Stimulated activated CD4-positive, alpha-beta T cell treated with anti-CD3 and anti-CD28 coated beads, TNF-alpha, amount 100 ng/mL, for 24 hours (primary cell): ENCODE measurements around the gene WNK2.
"Not testable (repeated sequence)": the region's sequence is repeated elsewhere in the genome, so short reads cannot be mapped to it uniquely, and the experiment has no call there.

Experiments used
- DNase-seq, 3 experiments: peaks; one replicate each; pipeline ENCODE4 v3.0.0-alpha.2; 2020; ENCODE audit warnings: low read depth in 3 of 3

Gene WNK2

DNA sequence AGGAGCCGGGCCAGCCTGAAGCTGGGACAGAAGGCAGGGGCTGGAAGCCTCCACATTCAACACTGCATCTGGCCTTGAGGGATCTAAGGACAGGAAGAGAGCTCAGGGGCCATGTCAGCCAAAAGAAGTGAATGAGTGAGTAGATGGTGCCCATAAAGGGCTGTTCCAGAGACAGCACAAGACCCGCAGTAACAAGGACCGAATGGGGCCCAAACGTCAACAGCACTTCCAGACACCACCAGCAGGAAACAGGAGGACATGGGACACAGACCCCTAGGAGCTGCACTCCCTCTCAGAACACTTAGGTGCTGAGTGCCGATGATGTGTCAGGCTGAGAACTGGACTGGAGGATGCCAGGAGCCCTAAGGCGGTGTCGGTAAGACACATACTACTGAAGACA is 152.8 kb downstream of the WNK2 start:
- DNase-seq, result no peak

DNA sequence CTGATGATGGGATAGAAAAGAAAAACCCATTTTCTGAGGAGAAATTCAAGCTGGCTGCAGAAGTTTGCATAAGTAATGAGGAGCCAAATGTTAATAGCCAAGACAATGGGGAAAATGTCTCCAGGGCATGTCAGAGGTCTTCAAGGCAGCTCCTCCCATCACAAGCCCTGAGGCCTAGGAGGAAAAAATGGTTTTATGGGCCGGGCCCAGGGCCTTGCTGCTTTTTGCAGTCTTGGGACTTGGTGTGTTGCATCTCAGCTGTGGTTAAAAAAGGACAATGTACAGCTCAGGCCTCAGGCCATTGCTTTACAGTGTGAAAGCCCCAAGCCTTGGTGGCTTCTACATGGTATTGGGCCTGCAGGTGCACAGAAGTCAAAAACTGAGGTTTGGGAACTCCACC is 154.3 kb downstream of the WNK2 start:
- DNase-seq, result not testable (repeated sequence)

DNA sequence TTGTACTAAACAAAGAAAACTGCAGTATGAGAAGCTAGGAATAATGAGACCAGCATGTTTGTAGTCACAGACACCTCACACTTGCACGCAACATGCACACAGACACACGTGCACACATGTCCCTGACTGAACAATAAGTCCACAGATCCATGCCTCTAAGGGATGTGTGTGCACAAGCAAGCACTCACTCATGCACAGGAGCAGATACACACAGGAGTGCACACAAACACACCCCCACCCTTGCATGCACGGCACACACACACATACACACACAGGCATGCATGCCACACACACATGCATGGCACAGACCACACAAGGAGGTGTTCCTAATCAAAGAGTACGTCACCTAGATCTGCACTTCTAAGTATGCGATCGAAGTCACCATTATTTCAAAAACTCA is 156.2 kb downstream of the WNK2 start:
- DNase-seq, result no peak

DNA sequence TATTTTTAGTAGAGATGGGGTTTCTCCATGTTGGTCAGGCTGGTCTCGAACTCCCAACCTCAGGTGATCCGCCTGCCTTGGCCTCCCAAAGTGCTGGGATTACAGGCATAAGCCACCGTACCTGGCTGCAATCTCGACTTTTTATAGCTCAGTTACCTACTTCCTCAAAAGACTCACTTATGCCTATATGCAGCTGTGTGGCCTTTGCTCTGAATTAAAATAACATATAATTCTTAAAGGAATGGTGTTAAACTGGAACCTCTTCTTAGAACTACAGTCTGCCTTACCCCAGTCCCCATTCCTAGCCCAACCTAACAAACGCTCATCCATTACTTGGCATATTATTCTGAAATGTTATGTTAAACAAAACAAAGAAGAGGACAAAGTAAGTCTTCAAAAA is 157.9 kb downstream of the WNK2 start:
- DNase-seq, result not testable (repeated sequence)

DNA sequence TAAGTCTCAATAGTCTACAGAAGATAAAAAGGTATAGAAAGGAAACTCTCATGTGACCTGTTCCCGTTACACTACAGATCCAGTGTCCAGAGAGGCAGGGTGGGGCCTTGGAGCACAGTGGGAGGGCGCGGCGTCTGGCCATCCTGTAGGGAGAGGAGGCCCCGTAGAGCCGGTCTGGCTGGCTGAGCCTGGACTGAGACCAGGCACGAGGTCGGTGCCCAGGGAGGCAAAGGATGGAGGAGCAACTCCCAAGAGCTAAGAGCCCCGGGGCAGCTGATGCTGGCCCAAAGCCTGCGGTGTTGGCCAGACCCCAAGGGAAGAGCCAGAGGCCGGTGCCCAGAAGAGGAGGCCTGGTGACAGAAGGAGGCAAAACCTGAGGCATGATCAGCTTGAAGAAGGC is 158.5 kb downstream of the WNK2 start:
- not testable (repeated sequence) for DNase-seq

DNA sequence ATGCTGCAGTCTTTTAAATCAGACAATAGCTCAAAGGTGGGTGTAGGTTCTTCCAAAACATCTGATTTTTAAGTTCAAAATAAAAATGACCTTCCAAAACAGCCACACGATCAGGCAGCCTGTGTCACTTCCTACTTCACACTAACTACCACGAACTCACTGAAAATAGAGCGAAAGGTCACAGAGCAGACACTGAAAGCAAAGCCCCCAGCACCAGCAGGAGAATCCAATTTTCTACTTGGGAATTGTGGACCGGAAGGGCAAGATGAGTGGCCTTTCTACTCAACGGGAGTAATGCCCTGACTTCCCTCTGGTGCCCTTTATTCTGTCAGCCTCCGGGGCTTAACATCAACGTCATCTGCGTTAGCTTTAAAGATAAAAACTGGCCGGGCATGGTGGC is 159.7 kb downstream of the WNK2 start:
- DNase-seq, result no peak

DNA sequence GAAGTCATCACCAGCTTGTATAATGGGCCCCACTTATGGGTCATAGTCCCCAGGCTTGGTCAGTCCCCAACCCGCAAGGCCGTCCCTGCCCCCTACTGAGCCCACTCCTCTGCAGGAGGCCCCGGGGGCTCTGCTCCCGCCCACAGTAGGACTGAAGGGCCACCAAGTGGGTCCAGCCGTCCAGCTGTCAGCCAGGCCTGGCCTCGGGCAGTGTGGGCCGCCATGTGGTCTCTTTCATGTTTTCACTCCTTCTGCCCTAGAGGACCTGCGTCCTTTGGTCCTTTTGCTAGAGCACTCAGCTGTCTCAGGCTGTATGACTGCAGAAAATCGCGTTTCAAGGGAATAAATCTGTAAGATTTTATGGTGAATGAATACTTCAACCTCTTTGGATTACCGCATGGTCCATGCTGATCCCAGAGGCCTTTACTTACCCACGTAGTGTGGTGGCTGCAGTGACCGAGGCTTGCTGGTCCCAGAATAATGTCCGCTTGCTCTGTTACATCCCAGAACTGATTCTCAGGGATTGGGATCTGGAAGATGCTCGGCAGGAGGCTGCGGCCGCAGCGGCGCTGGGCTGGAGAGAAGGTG is 161.8 kb downstream of the WNK2 start:
- DNase-seq, result no peak

DNA sequence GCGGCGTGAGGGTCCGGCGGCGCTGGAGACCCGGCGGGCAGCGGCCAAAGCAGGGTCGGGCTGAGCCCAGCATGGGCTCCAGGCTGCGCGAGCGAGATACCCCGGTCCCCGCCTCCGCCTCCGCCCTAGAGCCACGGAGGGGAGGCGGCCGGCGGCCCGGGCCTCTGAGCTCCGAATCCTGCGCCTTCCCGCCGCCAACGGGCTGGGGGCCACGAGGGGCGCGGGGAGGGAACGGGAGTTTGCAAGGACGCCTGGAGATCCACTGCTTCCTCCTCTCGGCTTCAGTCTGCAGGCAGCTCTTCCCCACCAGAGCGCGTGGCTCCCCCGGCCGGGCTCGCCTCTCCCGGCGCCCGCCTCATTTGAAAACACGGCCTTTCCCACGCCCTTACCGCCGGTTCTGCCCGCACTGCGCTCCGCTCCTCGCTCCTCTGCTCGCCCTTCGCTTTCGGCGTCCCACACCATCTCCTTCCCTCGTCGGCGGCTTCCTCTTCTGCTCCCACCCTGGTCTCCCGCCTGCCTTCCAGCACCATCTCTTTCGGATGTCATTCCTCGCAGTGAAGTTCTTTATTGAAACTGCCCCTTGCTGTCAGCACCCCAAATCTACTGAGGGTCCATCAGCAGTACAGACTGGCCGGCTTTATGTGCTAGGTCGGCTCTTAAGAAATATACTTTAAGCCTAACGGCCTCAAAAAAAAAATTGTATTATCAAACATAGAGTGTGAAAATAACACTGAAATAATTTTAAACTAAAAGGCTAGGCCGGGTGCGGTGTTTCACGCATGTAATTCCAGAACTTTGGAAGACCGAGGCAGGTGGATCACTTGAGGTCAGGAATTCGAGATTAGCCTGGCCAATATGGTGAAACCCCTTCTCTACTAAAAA is 162.5 kb downstream of the WNK2 start:
- DNase-seq, result no peak

DNA sequence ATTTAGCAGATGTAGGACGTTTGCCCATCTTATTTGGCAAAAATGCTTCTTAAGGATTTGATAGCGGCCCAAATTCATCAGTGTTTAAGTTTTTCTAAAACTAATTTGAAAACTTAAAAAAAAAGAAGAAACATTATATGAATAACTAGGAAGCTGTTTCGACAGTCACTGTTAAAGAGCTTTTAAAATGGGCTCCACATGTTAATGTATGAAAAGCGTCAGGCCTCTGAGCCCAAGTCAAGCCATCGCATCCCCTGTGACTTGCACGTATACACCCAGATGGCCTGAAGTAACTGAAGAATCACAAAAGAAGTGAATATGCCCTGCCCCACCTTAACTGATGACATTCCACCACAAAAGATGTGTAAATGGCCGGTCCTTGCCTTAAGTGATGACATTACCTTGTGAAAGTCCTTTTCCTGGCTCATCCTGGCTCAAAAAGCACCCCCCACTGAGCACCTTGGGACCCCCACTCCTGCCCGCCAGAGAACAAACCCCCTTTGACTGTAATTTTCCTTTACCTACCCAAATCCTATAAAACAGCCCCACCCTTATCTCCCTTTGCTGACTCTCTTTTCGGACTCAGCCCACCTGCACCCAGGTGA is 163.5 kb downstream of the WNK2 start:
- not testable (repeated sequence) for DNase-seq

DNA sequence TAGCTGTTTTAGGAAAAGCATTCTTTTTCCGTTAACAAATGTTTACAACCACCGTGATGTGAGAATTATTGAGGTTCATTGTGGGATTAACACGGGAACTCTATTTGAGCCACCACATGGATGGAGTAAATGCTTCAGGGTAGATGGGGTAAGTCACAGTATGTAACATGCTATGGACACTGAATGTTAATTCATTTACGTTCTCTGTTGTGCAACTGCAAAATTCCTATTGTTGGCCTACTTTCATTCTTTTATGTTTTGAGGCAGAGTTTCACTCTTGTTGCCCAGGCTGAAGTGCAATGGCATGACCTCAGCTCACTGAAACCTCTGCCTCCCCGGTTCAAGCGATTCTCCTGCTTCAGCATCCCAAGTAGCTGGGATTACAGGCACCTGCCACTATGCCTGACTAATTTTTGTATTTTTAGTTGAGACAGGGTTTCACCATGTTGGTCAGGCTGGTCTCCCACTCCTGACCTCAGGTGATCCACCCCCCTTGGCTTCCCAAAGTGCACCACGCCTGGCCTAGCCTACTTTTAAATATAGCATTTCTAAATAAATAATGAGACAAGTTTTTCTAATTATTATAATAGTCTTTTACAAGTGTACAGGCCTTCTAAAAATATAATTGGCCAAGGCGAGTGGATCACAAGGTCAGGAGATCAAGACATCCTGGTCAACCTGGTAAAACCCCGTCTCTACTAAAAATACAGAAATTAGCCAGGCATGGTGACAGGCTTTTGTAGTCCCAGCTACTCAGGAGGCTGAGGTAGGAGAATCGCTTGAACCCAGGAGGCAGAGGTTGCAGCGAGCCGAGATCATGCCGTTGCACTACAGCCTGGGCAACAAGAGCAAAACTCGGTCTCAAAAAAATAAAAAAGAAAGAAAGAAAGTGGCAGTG is 169.7 kb downstream of the WNK2 start:
- not testable (repeated sequence) for DNase-seq

DNA sequence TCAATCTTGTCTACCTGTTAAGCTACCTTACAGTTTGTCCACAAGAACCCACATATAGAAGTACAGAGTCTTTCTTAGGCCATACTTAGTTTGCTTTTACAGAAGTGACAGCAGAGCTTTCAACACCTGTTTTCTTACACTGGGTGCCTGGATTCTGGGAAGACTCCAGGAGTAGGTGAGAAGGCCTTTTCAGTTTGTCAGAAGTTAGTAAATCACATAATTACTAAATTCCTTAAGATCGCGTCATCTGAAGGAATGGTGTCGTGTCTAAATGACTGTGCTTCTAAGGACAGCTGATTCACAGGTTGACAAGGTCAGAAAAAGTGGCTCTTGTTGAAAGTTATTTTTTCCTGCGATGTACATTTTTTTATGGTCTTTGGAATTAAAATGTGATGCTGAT is 170.5 kb downstream of the WNK2 start:
- DNase-seq, result no peak

DNA sequence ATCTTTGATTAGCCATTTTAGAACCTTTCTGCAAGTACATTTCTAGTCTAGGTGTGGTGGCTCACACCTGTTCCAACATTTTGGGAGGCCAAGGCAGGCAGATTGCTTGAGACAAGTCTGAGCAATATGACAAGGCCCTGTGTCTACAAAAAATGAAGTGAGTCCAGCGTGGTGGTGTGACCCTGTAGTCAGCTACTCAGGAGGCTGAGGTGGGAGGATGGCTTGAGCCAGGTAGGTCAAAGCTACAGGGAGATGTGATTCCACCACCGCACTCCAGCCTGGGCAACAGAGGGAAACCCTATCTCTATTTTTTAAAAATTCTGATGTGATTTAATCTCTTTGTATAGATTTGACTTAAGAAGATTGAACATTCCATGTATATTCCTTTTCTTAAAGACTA is 171.9 kb downstream of the WNK2 start:
- no peak for DNase-seq

DNA sequence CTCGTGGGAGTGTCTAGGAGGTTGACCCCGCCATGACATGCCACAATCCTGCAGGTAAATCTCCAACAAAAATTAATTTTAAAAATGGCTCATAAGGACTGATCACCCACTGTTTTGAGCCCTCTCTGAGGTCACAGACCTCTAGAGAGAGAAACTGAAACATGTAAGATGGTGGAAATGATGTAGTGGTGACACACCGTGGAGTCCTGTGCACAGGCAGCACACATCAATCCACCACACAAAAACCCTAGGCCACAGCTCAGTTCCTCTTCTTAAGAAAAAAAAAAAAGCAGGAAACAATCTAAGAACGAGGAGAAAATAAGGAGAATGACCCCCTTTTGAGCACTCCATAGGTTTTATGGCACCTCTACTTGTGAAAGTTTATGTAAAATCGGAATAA is 173.7 kb downstream of the WNK2 start:
- DNase-seq, result no peak

DNA sequence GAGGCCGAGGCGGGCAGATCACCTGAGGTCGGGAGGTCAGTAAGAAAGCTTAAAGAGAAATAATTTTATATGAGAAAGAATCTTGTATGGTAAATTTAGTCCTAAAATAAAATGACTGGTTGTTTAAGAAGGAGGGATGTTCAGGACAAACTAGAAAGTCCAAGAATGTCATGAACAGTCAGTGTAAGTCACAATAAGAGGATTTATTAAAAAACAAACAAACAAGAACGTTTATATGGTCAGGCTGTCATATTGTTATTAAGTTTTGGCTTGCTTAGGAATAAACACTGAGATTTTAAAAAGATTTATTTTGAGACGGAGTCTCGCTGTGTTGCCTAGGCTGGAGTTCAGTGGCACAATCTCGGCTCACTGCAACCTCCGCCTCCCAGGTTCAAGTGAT is 176.0 kb downstream of the WNK2 start:
- DNase-seq, result not testable (repeated sequence)

DNA sequence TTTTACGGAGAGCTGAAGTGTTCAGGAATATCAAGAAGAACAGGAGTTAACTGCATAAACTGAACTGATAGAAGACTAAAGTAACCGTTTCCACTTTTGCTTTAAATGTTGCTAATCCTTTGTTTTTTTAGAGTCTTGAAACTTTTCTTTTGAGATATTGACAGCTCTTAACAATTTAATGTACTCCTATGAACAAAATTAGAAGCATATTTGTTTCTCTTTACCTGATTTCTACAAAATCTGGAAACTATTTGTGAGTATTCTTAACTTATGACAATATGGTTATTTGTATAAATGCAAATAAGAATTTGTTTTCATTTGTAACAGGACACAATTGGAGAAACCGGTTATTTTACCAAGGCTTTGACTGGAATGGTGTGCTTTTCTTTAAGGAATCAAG is 178.1 kb downstream of the WNK2 start:
- DNase-seq, result no peak

DNA sequence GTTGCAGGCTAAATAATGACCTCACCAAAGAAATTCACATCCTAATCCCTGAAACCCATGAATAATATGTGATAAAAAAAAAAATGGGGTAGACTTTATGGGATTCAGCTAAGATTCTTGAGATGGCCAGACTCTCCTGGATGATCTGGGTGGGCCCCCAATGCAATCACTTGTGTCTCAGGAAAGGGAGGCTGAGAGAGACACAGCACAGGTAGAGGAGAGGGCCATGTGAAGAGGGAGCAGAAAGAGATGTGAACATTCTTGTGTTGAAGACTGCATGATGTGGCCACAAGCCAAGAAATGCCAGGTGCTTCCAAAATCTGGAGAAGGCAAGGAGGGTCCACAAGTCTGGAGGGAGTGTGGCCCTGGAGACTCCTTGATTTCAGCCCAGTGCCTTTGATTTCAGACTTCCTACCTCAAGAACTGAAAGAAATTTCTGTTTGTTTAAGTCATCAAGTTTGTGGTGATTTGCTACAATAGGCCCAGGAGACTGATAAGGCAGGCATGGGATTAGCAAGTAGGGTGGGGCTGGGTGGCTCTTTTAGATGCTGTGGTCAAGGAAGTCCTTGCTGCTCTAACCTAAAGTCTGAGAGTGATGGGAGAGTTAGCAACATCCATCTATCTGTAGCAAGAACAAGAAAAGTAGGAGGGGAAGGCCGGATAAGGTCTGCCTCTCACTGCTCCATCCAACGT is 180.9 kb downstream of the WNK2 start:
- DNase-seq, result no peak

DNA sequence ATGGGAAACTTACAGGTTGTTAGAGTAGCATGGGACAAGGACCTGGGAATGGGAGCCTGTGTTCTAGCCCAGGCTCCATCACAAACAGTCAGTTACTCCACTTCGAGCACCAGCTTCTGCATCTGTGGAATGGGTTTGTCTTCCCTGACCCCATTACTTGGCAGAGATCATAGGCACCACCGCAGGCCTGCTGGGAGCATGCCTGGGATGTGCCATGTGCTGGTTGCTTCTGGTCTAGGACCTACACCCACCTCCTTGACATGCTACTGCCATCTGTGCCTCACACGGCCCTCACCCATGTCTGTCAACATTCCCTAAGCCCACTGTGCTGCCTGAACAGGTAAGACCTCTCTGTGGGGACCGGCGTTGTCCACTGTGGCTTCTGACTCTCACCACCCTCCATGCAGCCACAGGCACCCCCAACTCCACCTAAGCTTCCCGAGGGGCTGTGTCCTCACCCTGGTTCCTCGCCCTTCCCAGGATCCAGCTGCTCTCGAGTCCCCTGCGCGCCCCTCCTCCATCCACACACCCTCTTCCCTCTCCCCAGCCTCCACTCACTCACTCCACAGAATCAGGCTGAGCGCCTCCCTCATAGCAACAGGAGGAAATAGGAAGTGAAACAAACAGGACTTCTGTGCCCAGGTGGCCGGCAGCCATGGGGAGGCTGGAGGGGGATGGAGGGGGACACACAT is 181.6 kb downstream of the WNK2 start:
- DNase-seq, result no peak

DNA sequence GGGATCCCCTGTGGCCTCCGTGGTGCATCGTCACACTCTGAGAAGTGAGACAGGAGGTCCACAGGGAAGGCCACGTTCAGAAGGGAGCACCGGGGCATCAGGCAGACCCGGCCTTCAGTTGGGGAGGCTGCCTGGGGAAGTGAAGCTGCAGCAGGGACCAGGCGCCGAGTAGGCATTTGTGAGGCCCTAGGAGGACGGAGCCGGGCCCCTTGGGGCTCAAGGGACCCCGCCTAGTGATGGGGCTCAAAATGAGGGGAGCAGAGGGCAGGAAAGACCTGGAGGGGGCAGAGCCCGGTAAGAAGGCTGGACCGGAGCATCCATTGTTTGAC is 182.1 kb downstream of the WNK2 start:
- DNase-seq, result no peak

DNA sequence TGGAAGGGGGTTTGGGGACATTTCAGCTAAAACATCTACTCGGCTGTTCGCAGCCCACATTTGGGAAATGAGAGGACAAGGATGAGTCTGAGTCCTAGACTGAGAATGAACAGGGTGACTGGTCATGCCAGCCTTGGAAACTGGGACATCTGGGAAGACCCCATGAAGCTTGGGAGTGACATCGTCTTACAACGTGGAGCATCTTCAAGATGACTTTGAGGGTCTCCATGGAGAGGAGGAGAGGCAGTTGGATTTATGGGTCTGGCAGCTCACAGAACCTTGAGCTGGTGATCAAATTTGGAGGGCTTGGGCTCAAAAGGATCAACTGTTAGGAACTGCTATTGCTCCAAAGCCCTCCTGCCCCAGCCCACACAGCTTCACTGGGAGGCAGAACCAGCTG is 182.5 kb downstream of the WNK2 start:
- DNase-seq, result not testable (repeated sequence)

DNA sequence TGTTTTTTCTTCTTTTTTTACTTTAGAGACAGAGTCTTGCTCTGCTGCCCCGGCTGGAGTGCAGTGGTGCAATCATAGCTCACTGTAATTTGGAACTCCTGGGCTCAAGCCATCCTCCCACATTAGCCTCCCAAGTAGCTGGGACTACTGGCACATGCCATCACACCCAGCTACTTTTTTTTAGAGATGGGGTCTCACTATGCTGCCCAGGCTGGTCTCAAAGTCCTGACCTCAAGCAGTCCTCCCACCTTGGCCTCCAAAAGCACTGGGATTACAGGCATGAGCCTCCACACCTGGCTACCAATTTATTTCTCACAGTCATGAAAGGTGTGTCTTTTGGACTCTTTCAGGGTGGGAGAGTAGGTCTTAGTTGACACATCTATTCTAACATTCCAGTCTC is 184.5 kb downstream of the WNK2 start:
- DNase-seq, result no peak

DNA sequence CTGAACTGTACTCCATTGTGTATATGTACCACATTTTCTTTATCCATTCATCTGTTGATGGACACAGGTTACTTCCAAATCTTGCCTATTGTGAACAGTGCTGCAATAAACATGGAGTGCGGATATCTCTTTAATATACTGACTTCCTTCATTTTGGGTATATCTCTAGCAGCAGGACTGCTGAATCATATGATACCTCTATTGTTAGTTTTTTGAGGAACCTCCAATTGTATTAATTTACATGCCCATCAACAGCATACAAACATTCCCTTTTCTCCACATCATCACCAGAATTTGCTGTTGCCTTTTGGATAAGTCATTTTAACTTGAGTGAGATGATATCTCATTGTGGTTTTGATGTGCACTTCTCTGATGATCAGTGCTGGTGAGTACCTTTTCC is 185.7 kb downstream of the WNK2 start:
- no peak for DNase-seq
